Nephron progenitor cell (in vitro differentiated cells): Measurements from ENCODE around the gene KRTAP3-3.

Source experiments
- DNase-seq: peaks from one replicate; pipeline ENCODE4 v3.0.0; 2021
- H3K27ac Mint-ChIP-seq: 2 replicates; pipeline ENCODE4 v1.8.0; 2021; ENCODE audit warnings: mild to moderate bottlenecking, moderate library complexity, mixed read lengths
- H3K27me3 Mint-ChIP-seq: 2 replicates; pipeline ENCODE4 v1.8.0; 2021; ENCODE audit warnings: mild to moderate bottlenecking, low read depth, mixed read lengths; ENCODE audit not compliant: poor library complexity
- H3K36me3 Mint-ChIP-seq: 2 replicates; pipeline ENCODE4 v1.8.0; 2021; ENCODE audit warnings: low read depth, mixed read lengths
- H3K4me1 Mint-ChIP-seq: 2 replicates; pipeline ENCODE4 v1.8.0; 2021; ENCODE audit warnings: mixed read lengths
- H3K4me3 Mint-ChIP-seq: 2 replicates; pipeline ENCODE4 v1.8.0; 2021; ENCODE audit warnings: mild to moderate bottlenecking, moderate library complexity, mixed read lengths
- H3K9me3 Mint-ChIP-seq: 2 replicates; pipeline ENCODE4 v1.8.0; 2021; ENCODE audit warnings: mild to moderate bottlenecking, moderate library complexity, mixed read lengths
- TF ChIP-seq, protein P1 (sequence below): fragments of 200-600 bp; sonication (generic); IDR thresholded peaks from 2 replicates; pipeline ENCODE4 v1.5.0; 2021; ENCODE audit warnings: antibody characterized with exemption

The KRTAP3-3 gene

DNA sequence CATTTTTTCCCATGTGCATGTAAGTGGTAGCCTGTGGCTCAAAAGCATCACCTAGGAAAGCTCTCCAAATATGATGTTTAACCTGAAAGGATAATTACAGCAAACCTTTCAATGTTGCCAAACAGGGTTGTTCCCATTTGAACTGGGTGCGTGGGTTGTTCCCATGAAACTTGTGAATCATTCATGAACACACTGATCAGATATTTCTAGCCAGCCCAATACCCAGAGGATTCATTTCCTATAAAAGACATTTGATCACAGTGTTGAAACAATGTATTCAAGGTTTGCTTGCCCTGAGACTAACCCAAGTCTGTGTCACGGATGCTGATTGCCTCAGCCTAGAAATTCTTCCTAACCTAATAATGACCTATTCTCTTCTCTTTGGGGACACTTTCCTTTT, 40.1 kb downstream of the KRTAP3-3 start:
- peaks cover 82% of the 10 kb centered on the region for H3K4me1 Mint-ChIP-seq
- TF ChIP-seq, protein P1, sequence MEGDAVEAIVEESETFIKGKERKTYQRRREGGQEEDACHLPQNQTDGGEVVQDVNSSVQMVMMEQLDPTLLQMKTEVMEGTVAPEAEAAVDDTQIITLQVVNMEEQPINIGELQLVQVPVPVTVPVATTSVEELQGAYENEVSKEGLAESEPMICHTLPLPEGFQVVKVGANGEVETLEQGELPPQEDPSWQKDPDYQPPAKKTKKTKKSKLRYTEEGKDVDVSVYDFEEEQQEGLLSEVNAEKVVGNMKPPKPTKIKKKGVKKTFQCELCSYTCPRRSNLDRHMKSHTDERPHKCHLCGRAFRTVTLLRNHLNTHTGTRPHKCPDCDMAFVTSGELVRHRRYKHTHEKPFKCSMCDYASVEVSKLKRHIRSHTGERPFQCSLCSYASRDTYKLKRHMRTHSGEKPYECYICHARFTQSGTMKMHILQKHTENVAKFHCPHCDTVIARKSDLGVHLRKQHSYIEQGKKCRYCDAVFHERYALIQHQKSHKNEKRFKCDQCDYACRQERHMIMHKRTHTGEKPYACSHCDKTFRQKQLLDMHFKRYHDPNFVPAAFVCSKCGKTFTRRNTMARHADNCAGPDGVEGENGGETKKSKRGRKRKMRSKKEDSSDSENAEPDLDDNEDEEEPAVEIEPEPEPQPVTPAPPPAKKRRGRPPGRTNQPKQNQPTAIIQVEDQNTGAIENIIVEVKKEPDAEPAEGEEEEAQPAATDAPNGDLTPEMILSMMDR: no peak
- H3K9me3 Mint-ChIP-seq: no peaks in the 10 kb centered on the region
- no peak overlapping the region for H3K4me3 Mint-ChIP-seq
- H3K36me3 Mint-ChIP-seq: no peaks in the 10 kb centered on the region
- DNase-seq: no peak
- no peak overlapping the region for H3K27ac Mint-ChIP-seq
- H3K27me3 Mint-ChIP-seq: peaks cover 5% of the 10 kb centered on the region

DNA sequence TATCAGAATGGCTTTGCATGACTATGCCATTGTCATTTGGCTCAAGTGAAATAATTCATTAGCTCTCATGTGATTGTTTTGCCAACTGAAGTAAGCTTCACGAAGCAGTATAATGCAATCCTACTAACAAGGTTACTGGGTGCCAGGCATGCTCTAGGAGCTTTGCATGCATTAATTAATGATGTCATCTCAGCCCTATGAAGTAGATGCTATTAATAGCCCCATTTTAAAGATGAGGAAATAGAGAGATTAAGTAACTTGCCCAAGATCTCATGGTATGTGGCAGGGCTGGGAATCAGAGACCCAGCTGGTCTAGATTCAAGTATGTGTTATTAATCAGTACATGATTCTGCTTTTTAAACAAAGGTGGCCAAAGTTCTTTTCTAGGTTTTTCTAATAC, 41.3 kb downstream of the KRTAP3-3 start:
- Mint-ChIP-seq H3K36me3 (no peaks in the 10 kb centered on the region), H3K4me1 (peaks cover 73% of the 10 kb centered on the region), H3K27ac (no peak overlapping the region), H3K9me3 (no peaks in the 10 kb centered on the region), H3K4me3 (no peak overlapping the region), H3K27me3 (peaks cover 3% of the 10 kb centered on the region)
- DNase-seq: no peak
- TF ChIP-seq, protein P1: no peak

GRCh38 chr17:40952154-40952553, 41.8 kb downstream of the KRTAP3-3 start:
- no peak for DNase-seq
- TF ChIP-seq, protein P1: no peak
- Mint-ChIP-seq H3K27ac (peak overlapping the region; percentile 7), H3K9me3 (no peaks in the 10 kb centered on the region), H3K4me1 (peaks cover 71% of the 10 kb centered on the region), H3K4me3 (no peak overlapping the region), H3K27me3 (peaks cover 3% of the 10 kb centered on the region), H3K36me3 (no peaks in the 10 kb centered on the region)

DNA sequence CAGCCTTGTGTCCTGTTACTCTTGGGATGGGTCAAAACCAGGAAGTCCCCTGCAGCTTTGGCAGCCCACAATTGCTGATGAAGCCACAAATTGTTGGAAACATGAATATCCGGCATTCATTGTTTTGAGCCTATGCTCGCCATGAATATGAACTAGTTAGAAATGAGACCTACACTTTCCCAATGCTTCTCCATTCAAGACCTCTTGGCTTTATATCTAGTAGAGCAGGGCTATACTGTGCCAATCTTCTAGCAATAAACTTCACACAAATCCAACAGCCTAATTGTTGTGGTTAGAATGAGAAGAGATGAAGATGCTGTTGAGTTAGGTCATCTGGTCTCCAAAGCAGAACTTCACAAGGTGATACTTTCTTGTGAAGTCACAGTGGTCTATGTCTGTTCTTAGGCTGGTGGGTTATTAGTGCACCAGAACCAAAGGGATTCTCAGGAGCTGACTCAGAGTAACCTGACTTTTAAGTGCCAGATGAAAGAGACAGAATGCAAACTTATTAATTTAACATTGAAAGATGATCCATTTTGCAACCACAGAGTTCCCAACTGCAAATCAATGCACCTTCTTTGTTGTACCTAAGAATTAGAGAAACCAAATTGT, 42.8 kb downstream of the KRTAP3-3 start:
- no peaks in the 10 kb centered on the region for H3K36me3 Mint-ChIP-seq
- no peak overlapping the region for H3K4me3 Mint-ChIP-seq
- H3K27ac Mint-ChIP-seq: no peak overlapping the region
- H3K4me1 Mint-ChIP-seq: peaks cover 71% of the 10 kb centered on the region
- peaks cover 3% of the 10 kb centered on the region for H3K27me3 Mint-ChIP-seq
- DNase-seq: no peak
- H3K9me3 Mint-ChIP-seq: no peaks in the 10 kb centered on the region
- TF ChIP-seq, protein P1: no peak

DNA sequence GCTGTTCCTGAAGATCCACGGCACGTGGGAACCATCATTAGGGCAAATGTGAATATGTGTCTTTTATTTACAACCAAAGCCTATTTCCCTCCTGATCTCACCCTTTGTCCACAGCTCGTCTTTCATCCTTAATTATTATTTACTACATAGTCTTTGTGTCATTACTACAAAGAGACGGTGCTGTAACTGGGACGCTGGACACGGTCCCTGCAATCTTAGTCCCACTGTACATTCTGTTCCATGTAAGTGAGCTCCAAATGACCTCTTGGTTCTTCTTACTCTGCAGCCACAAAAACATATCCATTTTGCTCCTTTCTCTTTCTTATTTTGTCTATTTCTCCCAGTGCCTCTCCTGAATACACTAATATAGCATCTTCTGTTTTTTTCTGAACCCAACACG, 43.8 kb downstream of the KRTAP3-3 start:
- H3K27me3 Mint-ChIP-seq: peaks cover 3% of the 10 kb centered on the region
- no peaks in the 10 kb centered on the region for H3K36me3 Mint-ChIP-seq
- TF ChIP-seq, protein P1: no peak
- H3K9me3 Mint-ChIP-seq: no peaks in the 10 kb centered on the region
- DNase-seq: no peak
- H3K27ac Mint-ChIP-seq: no peak overlapping the region
- peaks cover 71% of the 10 kb centered on the region for H3K4me1 Mint-ChIP-seq
- no peak overlapping the region for H3K4me3 Mint-ChIP-seq

- H3K27me3 Mint-ChIP-seq: peaks cover under 1% of the 10 kb centered on the region
- DNase-seq: no peak
- H3K4me1 Mint-ChIP-seq: peaks cover 69% of the 10 kb centered on the region
- no peaks in the 10 kb centered on the region for H3K36me3 Mint-ChIP-seq
- TF ChIP-seq, protein P1: no peak
- H3K4me3 Mint-ChIP-seq: no peak overlapping the region
- H3K9me3 Mint-ChIP-seq: no peaks in the 10 kb centered on the region
- peak overlapping the region; percentile 52 for H3K27ac Mint-ChIP-seq
Observed at GRCh38 chr17:40949418-40949817, 44.5 kb downstream of the KRTAP3-3 start.
